Naive thymus-derived CD4-positive, alpha-beta T cell (primary cell): ENCODE data around the gene OR10G3. TPM values are rescaled to one million over a fixed set of nuclear protein-coding genes. Genes with fewer than 3 reads are reported as not detected.
A peak's percentile ranks its signal among the peaks of the same experiment; 100 is the strongest.

Source experiments
- ATAC-seq: fragments of 150-1000 bp; cut with Tn5 transposase; 2 replicates; pipeline ENCODE4 v1.10.0; 2021; ENCODE audit warnings: mild to moderate bottlenecking, moderate library complexity
- CTCF ChIA-PET: fragments of 350-600 bp; sonication (Branson Sonifier 250); formaldehyde crosslinking; loops from one replicate; lab custom pipeline; 2021; ENCODE audit warnings: antibody characterized with exemption; lab: Charles Lee
- POLR2A ChIA-PET: fragments of 350-600 bp; sonication (Branson Sonifier 250); formaldehyde crosslinking; loops from one replicate; lab custom pipeline; 2021; ENCODE audit warnings: antibody characterized with exemption, inconsistent platforms; lab: Charles Lee
- DNase-seq, 9 donors: peaks; one replicate each; pipeline versions ENCODE4 v3.0.0 to v3.0.0-alpha.2; 2020 to 2022; ENCODE audit warnings: mixed read lengths in 1 of 9
- H3K27ac ChIP-seq: one replicate; pipeline ENCODE4 v1.7.0; 2013; ENCODE audit warnings: mild to moderate bottlenecking, low read depth, low read length, moderate library complexity
- H3K27me3 ChIP-seq, 2 donors: one replicate each; pipeline ENCODE4 v1.7.0; 2013; ENCODE audit warnings: low read length in 2 of 2, mild to moderate bottlenecking in 2 of 2, moderate library complexity in 2 of 2; ENCODE audit not compliant: control insufficient read depth in 2 of 2, insufficient read depth in 2 of 2
- H3K36me3 ChIP-seq, 3 experiments: 1 replicate in 2 of 3; 2 replicates in 1 of 3; pipeline ENCODE4 v1.7.0; 2013; ENCODE audit warnings: low read length in 3 of 3, mild to moderate bottlenecking in 3 of 3, moderate library complexity in 1 of 3; ENCODE audit not compliant: insufficient read depth in 3 of 3, control insufficient read depth in 2 of 3
- H3K4me1 ChIP-seq, 2 donors: one replicate each; pipeline ENCODE4 v1.7.0; 2013; ENCODE audit warnings: low read length in 2 of 2, mild to moderate bottlenecking in 2 of 2, moderate library complexity in 1 of 2; ENCODE audit not compliant: control insufficient read depth in 2 of 2, insufficient read depth in 2 of 2
- H3K4me3 ChIP-seq: 2 replicates; pipeline ENCODE4 v1.7.0; 2013; ENCODE audit warnings: mild to moderate bottlenecking, low read length
- H3K9me3 ChIP-seq, 3 experiments: 1 replicate in 2 of 3; 2 replicates in 1 of 3; pipeline ENCODE4 v1.7.0; 2013; ENCODE audit warnings: low read length in 3 of 3; ENCODE audit not compliant: control insufficient read depth in 2 of 3
- H3K27ac Mint-ChIP-seq, 9 donors: one replicate each; pipeline ENCODE4 v1.8.0; 2020 to 2022; ENCODE audit warnings: mixed read lengths in 9 of 9, mild to moderate bottlenecking in 8 of 9, moderate library complexity in 5 of 9, inconsistent platforms in 2 of 9
- H3K27me3 Mint-ChIP-seq, 5 donors: one replicate each; pipeline ENCODE4 v1.8.0; 2021 to 2022; ENCODE audit warnings: mixed read lengths in 5 of 5, mild to moderate bottlenecking in 1 of 5
- H3K36me3 Mint-ChIP-seq, 5 donors: one replicate each; pipeline ENCODE4 v1.8.0; 2020 to 2022; ENCODE audit warnings: mixed read lengths in 5 of 5, mild to moderate bottlenecking in 3 of 5, inconsistent platforms in 1 of 5
- H3K4me1 Mint-ChIP-seq, 7 donors: one replicate each; pipeline ENCODE4 v1.8.0; 2020 to 2022; ENCODE audit warnings: mixed read lengths in 7 of 7, mild to moderate bottlenecking in 3 of 7, inconsistent platforms in 1 of 7
- H3K4me3 Mint-ChIP-seq, 10 donors: one replicate each; pipeline ENCODE4 v1.8.0; 2020 to 2022; ENCODE audit warnings: mild to moderate bottlenecking in 10 of 10, mixed read lengths in 10 of 10, moderate library complexity in 6 of 10, inconsistent platforms in 2 of 10
- H3K9me3 Mint-ChIP-seq, 11 donors: one replicate each; pipeline ENCODE4 v1.8.0; 2020 to 2022; ENCODE audit warnings: mixed read lengths in 11 of 11, mild to moderate bottlenecking in 4 of 11, inconsistent platforms in 1 of 11, moderate library complexity in 1 of 11
- intact Hi-C, 2 donors: fragments of 100-400 bp; cut with micrococcal nuclease; formaldehyde crosslinking; loops; one replicate each; pipeline ENCODE4 v1.15.1; 2023
- polyA plus RNA-seq, 2 donors: library from polyadenylated mRNA; unstranded; fragments of 300-500 nt; fragmentation: Illumina TruSeq; gene quantifications; one replicate each; pipeline ENCODE4 v1.2.3, GENCODE V29; 2021
- total RNA-seq, 6 experiments: library from RNA in 5 of 6; stranded (reverse) in 5 of 6; gene quantifications; 1 replicate in 5 of 6; 2 replicates in 1 of 6; pipeline ENCODE4 v1.2.3 and lab custom pipeline; 2021 to 2026

Gene OR10G3
- total and polyA plus RNA-seq, 7 experiments from 2014 or later, result not detected

DNA sequence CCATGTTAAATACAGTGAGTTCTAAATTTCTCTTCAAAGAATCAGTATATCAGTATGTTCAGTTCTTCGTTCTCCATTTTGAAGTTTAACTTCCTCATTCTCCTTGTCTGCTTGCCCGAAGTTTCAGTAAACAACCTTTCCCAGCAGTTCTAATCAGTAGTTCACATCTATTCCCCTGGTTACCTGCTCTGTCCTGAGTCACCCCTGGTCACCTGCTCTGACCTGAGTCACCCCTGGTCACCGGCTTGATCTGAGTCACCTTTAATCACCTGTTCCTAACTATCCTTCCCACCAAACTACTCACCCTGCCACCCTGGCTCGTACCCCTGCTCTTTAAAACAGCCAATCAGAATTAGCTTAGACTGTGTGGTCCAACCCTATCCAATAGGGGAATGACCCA lies 9.4 kb upstream of the OR10G3 start:
- no peak for ATAC-seq
- Mint-ChIP-seq H3K27ac (no peak overlapping the region), H3K9me3 (peaks cover 9 to 35% (median 18%) of the 10 kb centered on the region in 11 donors), H3K27me3 (peaks cover 10 to 32% (median 21%) of the 10 kb centered on the region in 5 donors), H3K4me3 (no peak overlapping the region), H3K36me3 (peaks cover 2 to 14% (median 5%) of the 10 kb centered on the region in 5 donors), H3K4me1 (peaks cover 0 to 2% (median 0%) of the 10 kb centered on the region in 7 donors)
- no peak overlapping the region for H3K27ac ChIP-seq
- intact Hi-C loops, result no loop called here
- no peaks in the 10 kb centered on the region for H3K27me3 ChIP-seq
- H3K9me3 ChIP-seq, result peaks cover 0 to 16% (median 0%) of the 10 kb centered on the region in 3 experiments
- CTCF ChIA-PET, result no interaction called here
- H3K4me3 ChIP-seq, result no peak overlapping the region
- no peaks in the 10 kb centered on the region for H3K4me1 ChIP-seq
- no peak for DNase-seq
- POLR2A ChIA-PET, result no interaction called here
- no peaks in the 10 kb centered on the region for H3K36me3 ChIP-seq

DNA sequence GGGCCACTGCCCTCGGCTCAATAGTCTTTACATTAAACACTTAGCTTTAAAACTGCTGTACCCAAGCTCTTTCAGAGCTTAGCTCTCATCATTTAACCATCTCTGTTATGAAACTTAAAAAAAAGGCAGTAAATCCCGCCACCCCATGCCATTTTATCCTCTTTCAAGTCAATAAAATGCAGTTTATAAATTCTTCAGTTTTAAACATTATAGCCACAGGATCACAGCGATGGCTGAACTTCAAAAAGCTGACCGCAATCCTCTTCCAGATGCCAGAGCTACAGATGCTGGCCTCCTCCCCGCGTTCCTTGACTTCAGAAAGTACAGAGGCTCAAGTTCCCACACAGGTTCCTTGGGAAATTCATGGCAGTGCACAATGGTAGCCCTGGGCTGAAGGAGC lies 4.2 kb downstream of the OR10G3 start:
- Histone ChIP-seq H3K4me1 (no peaks in the 10 kb centered on the region), H3K27me3 (no peaks in the 10 kb centered on the region), H3K4me3 (no peak overlapping the region), H3K36me3 (no peaks in the 10 kb centered on the region), H3K27ac (no peak overlapping the region), H3K9me3 (no peaks in the 10 kb centered on the region)
- ChIA-PET POLR2A (no interaction called here), CTCF (interaction anchor here (0.7 kb wide), 1 partner anchor 73 kb away, joined by 3 read pairs; no protein-coding TSS in a partner anchor)
- no peak overlapping the region for H3K4me3 Mint-ChIP-seq
- H3K36me3 Mint-ChIP-seq, result peaks cover 0 to 3% (median 0%) of the 10 kb centered on the region in 5 donors
- no peak overlapping the region for H3K27ac Mint-ChIP-seq
- no peaks in the 10 kb centered on the region for H3K4me1 Mint-ChIP-seq
- intact Hi-C loops, result no loop called here
- ATAC-seq, result no peak
- peaks cover 0 to 9% (median 0%) of the 10 kb centered on the region in 11 donors for H3K9me3 Mint-ChIP-seq
- no peak for DNase-seq
- H3K27me3 Mint-ChIP-seq, result peaks cover 0 to 17% (median 12%) of the 10 kb centered on the region in 5 donors

- H3K4me3 Mint-ChIP-seq, result no peak overlapping the region
- no peaks in the 10 kb centered on the region for H3K9me3 ChIP-seq
- H3K27ac Mint-ChIP-seq, result no peak overlapping the region
- no peaks in the 10 kb centered on the region for H3K4me1 Mint-ChIP-seq
- peaks cover 0 to 9% (median 0%) of the 10 kb centered on the region in 11 donors for H3K9me3 Mint-ChIP-seq
- no peak for ATAC-seq
- no peaks in the 10 kb centered on the region for H3K36me3 ChIP-seq
- ChIA-PET CTCF (interaction anchor here (0.6 to 0.7 kb wide), 2 partner anchors 142 to 253 kb away, joined by 4 read pairs; no protein-coding TSS in a partner anchor), POLR2A (no interaction called here)
- no peaks in the 10 kb centered on the region for H3K4me1 ChIP-seq
- peaks cover 11 to 28% (median 12%) of the 10 kb centered on the region in 5 donors for H3K27me3 Mint-ChIP-seq
- no peaks in the 10 kb centered on the region for H3K27me3 ChIP-seq
- DNase-seq, result no peak
- no peak overlapping the region for H3K4me3 ChIP-seq
- intact Hi-C loops, result no loop called here
- H3K27ac ChIP-seq, result no peak overlapping the region
- peaks cover 0 to 3% (median 0%) of the 10 kb centered on the region in 5 donors for H3K36me3 Mint-ChIP-seq
Measured at GRCh38 chr14:21572604-21573003, 7.3 kb downstream of the OR10G3 start.

DNA sequence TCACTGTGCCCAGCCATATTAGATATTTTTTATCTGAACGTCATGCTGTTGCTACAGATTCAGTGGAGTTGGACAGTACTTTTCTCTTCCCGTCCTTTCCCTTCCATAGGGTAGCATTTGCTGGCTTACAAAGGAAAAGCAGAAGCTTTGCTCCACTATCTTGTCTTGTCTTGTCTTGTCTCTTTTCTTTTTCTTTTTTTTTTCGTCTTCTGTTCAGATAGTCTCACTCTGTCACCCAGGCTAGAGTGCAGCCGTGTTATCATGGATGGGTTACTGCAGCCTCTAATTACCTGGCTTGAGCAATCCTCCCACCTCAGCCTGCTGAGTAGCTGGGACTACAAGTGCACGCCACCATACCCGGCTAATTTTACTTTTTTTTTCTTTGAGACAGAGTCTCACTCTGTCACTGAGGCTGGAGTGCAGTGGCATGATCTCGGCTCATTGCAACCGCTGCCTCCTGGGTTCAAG lies 21.1 kb downstream of the OR10G3 start:
- Histone ChIP-seq H3K9me3 (no peaks in the 10 kb centered on the region), H3K4me1 (peaks cover 0 to 4% of the 10 kb centered on the region in 2 donors), H3K27ac (no peak overlapping the region), H3K36me3 (no peaks in the 10 kb centered on the region), H3K4me3 (no peak overlapping the region), H3K27me3 (no peaks in the 10 kb centered on the region)
- ATAC-seq, result no peak
- Mint-ChIP-seq H3K4me3 (no peak overlapping the region), H3K9me3 (no peaks in the 10 kb centered on the region), H3K36me3 (no peaks in the 10 kb centered on the region), H3K27ac (peak overlapping the region in 1 of 9 donors; percentile 52), H3K4me1 (peaks cover 2 to 12% (median 7%) of the 10 kb centered on the region in 7 donors), H3K27me3 (peaks cover 0 to 2% (median 0%) of the 10 kb centered on the region in 5 donors)
- ChIA-PET CTCF (interaction anchor here (0.6 to 8.1 kb wide), 3 partner anchors 48 to 1264 kb away, joined by 4 to 96 read pairs (median 6); partner anchors contain the start of gene METTL3), POLR2A (interaction anchor here (0.6 kb wide), 1 partner anchor 60 kb away, joined by 4 read pairs; no protein-coding TSS in a partner anchor)
- DNase-seq, result no peak
- intact Hi-C loops, result loop anchor here in 1 of 2 donors (5.0 to 10.0 kb wide), 2 partner anchors 121 to 294 kb away; partner anchors contain the start of gene HNRNPC

DNA sequence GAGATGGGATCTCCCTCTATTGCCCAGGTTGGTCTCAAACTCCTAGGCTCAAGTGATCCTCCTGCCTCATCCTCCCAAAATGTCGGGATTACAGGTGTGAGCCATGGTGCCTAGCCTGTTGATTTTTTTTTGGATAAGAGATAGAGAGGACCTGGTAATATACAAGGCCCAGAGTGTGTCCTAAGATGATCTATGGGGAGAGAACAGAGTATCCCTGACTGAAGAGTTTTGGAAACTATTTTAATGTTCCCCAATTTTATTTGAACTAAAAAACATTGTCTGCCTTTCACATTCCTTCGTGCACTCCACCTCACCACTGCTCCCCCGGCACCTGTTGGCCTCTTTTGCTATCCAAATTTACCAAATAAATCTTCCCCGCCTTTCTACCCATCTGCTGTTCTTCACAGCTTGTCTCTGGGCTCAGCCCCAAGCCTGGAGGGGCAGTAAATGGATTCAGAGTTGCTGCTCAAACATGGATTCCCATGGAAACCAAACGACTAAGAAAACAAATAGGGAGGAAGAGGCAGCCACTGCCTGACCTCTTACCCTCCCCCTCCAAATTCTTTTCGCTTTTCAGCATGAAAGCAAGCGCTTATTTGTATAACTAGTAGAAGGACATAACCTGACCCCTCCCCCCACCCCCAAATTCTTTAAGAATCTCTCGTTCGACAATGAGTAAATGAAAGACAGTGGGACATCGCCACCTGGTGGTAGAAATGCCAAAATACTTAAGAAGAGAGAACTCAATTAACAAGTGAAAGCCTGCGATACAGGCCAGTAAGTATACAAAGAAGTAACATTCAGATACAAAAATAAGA lies 22.6 kb downstream of the OR10G3 start:
- Mint-ChIP-seq H3K36me3 (no peaks in the 10 kb centered on the region), H3K4me1 (peaks cover 2 to 12% (median 7%) of the 10 kb centered on the region in 7 donors), H3K4me3 (peak overlapping the region in 9 of 10 donors; percentile 14 to 71 (median 46)), H3K9me3 (no peaks in the 10 kb centered on the region), H3K27me3 (peaks cover 0 to 2% (median 0%) of the 10 kb centered on the region in 5 donors), H3K27ac (peak overlapping the region in 8 of 9 donors; percentile 6 to 92 (median 64))
- intact Hi-C loops, result loop anchor here (1.0 to 10.0 kb wide), 13 partner anchors 31 to 465 kb away; partner anchors contain the start of genes CHD8 (in 2 of the 2), TOX4 (in 2 of the 2), HNRNPC (in 1 of the 2) and METTL3 (in 1 of the 2)
- Histone ChIP-seq H3K4me1 (peaks cover 0 to 4% of the 10 kb centered on the region in 2 donors), H3K4me3 (peak overlapping the region; percentile 27), H3K27ac (peak overlapping the region; percentile 24), H3K36me3 (no peaks in the 10 kb centered on the region), H3K27me3 (no peaks in the 10 kb centered on the region), H3K9me3 (no peaks in the 10 kb centered on the region)
- ATAC-seq (peak; percentile 84), DNase-seq (peak; percentile 25 to 81 (median 74))
- ChIA-PET CTCF (interaction anchor here (0.6 to 8.1 kb wide), 6 partner anchors 15 to 518 kb away, joined by 3 to 96 read pairs (median 6); partner anchors contain the start of gene SALL2), POLR2A (interaction anchor here (1.2 kb wide), 1 partner anchor 59 kb away, joined by 3 read pairs; no protein-coding TSS in a partner anchor)

GRCh38 chr14:21556378-21557083 lies 23.3 kb downstream of the OR10G3 start:
- ATAC-seq, result no peak
- H3K4me1 Mint-ChIP-seq, result peaks cover 2 to 12% (median 7%) of the 10 kb centered on the region in 7 donors
- H3K27me3 Mint-ChIP-seq, result peaks cover 0 to 2% (median 0%) of the 10 kb centered on the region in 5 donors
- no peak for DNase-seq
- H3K27ac ChIP-seq, result no peak overlapping the region
- no peaks in the 10 kb centered on the region for H3K9me3 ChIP-seq
- peak overlapping the region in 2 of 9 donors; percentile 21 to 64 for H3K27ac Mint-ChIP-seq
- ChIA-PET POLR2A (interaction anchor here (1.2 kb wide), 1 partner anchor 58 kb away, joined by 3 read pairs; no protein-coding TSS in a partner anchor), CTCF (interaction anchor here (0.6 to 8.1 kb wide), 8 partner anchors 14 to 317 kb away, joined by 3 to 96 read pairs (median 4); partner anchors contain the start of gene SALL2)
- H3K36me3 Mint-ChIP-seq, result no peaks in the 10 kb centered on the region
- H3K4me3 Mint-ChIP-seq, result no peak overlapping the region
- H3K9me3 Mint-ChIP-seq, result no peaks in the 10 kb centered on the region
- peaks cover 0 to 4% of the 10 kb centered on the region in 2 donors for H3K4me1 ChIP-seq
- intact Hi-C loops, result loop anchor here (1.0 to 10.0 kb wide), 13 partner anchors 30 to 464 kb away; partner anchors contain the start of genes CHD8 (in 2 of the 2), TOX4 (in 2 of the 2), HNRNPC (in 1 of the 2) and METTL3 (in 1 of the 2)
- no peaks in the 10 kb centered on the region for H3K36me3 ChIP-seq
- H3K27me3 ChIP-seq, result no peaks in the 10 kb centered on the region
- H3K4me3 ChIP-seq, result no peak overlapping the region
